A673 (cell line): ENCODE results near the gene MTTP. TPM values are rescaled to one million over a fixed set of nuclear protein-coding genes. Genes with fewer than 3 reads are reported as not detected.

Experiments
- BruUV-seq: library from RNA; stranded (reverse); fragments of 400-500 nt; replicated peaks from 2 replicates; lab custom pipeline; 2021; lab: Mats Ljungman, UMichigan
- CTCF ChIA-PET: fragments of 300-600 bp; sonication (Branson Sonifier 250); formaldehyde crosslinking; loops from one replicate; lab custom pipeline; 2022; ENCODE audit warnings: antibody characterized with exemption; lab: Charles Lee
- POLR2A ChIA-PET: fragments of 300-600 bp; sonication (Branson Sonifier 250); formaldehyde crosslinking; loops from one replicate; lab custom pipeline; 2022; ENCODE audit warnings: antibody characterized with exemption; ENCODE audit not compliant: low non-redundant PET; lab: Charles Lee
- DNase-seq: peaks from one replicate; pipeline ENCODE4 v3.0.0-alpha.2; 2015; ENCODE audit warnings: low spot score
- H3K27ac ChIP-seq: fragments of 200-600 bp; sonication (generic); 2 replicates; pipeline ENCODE4 v1.5.1; 2016; ENCODE audit warnings: mixed run types, low read depth, mild to moderate bottlenecking, mixed read lengths, antibody characterized with exemption, low read length; ENCODE audit not compliant: poor library complexity, severe bottlenecking
- H3K27me3 ChIP-seq: fragments of 200-600 bp; sonication (generic); replicated peaks from 2 replicates; pipeline ENCODE4 v1.6.1; 2017; ENCODE audit warnings: mixed run types, low read depth, mild to moderate bottlenecking, mixed read lengths, antibody characterized with exemption, low read length; ENCODE audit not compliant: insufficient read depth, poor library complexity
- H3K36me3 ChIP-seq: fragments of 200-600 bp; sonication (generic); 2 replicates; pipeline ENCODE4 v1.6.1; 2016; ENCODE audit warnings: mixed run types, mild to moderate bottlenecking, mixed read lengths, antibody characterized with exemption, low read length; ENCODE audit not compliant: insufficient read depth, poor library complexity, severe bottlenecking
- H3K4me1 ChIP-seq: fragments of 200-600 bp; sonication (generic); 2 replicates; pipeline ENCODE4 v1.6.1; 2017; ENCODE audit warnings: mixed run types, mild to moderate bottlenecking, mixed read lengths, antibody characterized with exemption, low read length; ENCODE audit not compliant: insufficient read depth, poor library complexity, severe bottlenecking
- H3K4me3 ChIP-seq: fragments of 200-600 bp; sonication (generic); 2 replicates; pipeline ENCODE4 v1.5.1; 2016; ENCODE audit warnings: low read depth, mixed run types, mild to moderate bottlenecking, mixed read lengths, low read length; ENCODE audit not compliant: poor library complexity, severe bottlenecking
- H3K9me3 ChIP-seq: fragments of 200-600 bp; sonication (generic); 2 replicates; pipeline ENCODE4 v1.6.1; 2016; ENCODE audit warnings: mixed run types, low read depth, mild to moderate bottlenecking, mixed read lengths, antibody characterized with exemption, low read length; ENCODE audit not compliant: poor library complexity, severe bottlenecking
- EZH2 ChIP-seq: fragments of 200-600 bp; sonication (generic); IDR thresholded peaks from 2 replicates; pipeline ENCODE4 v1.6.1; 2017; ENCODE audit warnings: borderline replicate concordance, low read depth, mild to moderate bottlenecking, mixed read lengths, antibody characterized with exemption, low read length; ENCODE audit not compliant: poor library complexity, severe bottlenecking
- intact Hi-C: fragments of 100-400 bp; cut with micrococcal nuclease; formaldehyde crosslinking; loops from one replicate; pipeline ENCODE4 v1.10.0; 2022; ENCODE audit not compliant: unreplicated experiment
- total RNA-seq: library from RNA; stranded (reverse); gene quantifications from 2 replicates; pipeline ENCODE4 v1.2.3, GENCODE V29; 2021
- TF ChIP-seq, protein P1 (sequence below): fragments of 300-800, 200-600 bp; sonication (generic); conservative IDR thresholded peaks from 2 replicates; pipeline ENCODE4 v1.5.1; 2017; ENCODE audit warnings: low read depth, mild to moderate bottlenecking, antibody characterized with exemption, low read length, moderate library complexity, mixed read lengths

Gene MTTP
- total RNA-seq, 1 experiment from 2014 or later, result not detected

- no TSS peak for BruUV-seq
- Histone ChIP-seq H3K9me3 (no peaks in the 10 kb centered on the region), H3K4me1 (no peaks in the 10 kb centered on the region), H3K36me3 (no peaks in the 10 kb centered on the region), H3K4me3 (no peak overlapping the region), H3K27me3 (peaks cover 38% of the 10 kb centered on the region), H3K27ac (no peak overlapping the region)
- ChIA-PET POLR2A (no interaction called here), CTCF (no interaction called here)
- no peak for TF ChIP-seq EZH2
- TF ChIP-seq, protein P1, sequence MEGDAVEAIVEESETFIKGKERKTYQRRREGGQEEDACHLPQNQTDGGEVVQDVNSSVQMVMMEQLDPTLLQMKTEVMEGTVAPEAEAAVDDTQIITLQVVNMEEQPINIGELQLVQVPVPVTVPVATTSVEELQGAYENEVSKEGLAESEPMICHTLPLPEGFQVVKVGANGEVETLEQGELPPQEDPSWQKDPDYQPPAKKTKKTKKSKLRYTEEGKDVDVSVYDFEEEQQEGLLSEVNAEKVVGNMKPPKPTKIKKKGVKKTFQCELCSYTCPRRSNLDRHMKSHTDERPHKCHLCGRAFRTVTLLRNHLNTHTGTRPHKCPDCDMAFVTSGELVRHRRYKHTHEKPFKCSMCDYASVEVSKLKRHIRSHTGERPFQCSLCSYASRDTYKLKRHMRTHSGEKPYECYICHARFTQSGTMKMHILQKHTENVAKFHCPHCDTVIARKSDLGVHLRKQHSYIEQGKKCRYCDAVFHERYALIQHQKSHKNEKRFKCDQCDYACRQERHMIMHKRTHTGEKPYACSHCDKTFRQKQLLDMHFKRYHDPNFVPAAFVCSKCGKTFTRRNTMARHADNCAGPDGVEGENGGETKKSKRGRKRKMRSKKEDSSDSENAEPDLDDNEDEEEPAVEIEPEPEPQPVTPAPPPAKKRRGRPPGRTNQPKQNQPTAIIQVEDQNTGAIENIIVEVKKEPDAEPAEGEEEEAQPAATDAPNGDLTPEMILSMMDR, result no peak
- intact Hi-C loops, result no loop called here
- DNase-seq, result no peak
Measured at GRCh38 chr4:99658666-99659065, 84.0 kb downstream of the MTTP start.

GRCh38 chr4:99661907-99662306 lies 87.3 kb downstream of the MTTP start:
- Histone ChIP-seq H3K4me3 (no peak overlapping the region), H3K9me3 (no peaks in the 10 kb centered on the region), H3K27ac (no peak overlapping the region), H3K4me1 (no peaks in the 10 kb centered on the region), H3K27me3 (peaks cover 56% of the 10 kb centered on the region), H3K36me3 (no peaks in the 10 kb centered on the region)
- intact Hi-C loops, result no loop called here
- POLR2A ChIA-PET, result no interaction called here
- no TSS peak for BruUV-seq
- no peak for TF ChIP-seq EZH2
- DNase-seq, result no peak
- CTCF ChIA-PET, result no interaction called here

GRCh38 chr4:99664716-99665115 lies 90.1 kb downstream of the MTTP start:
- Histone ChIP-seq H3K4me3 (no peak overlapping the region), H3K27me3 (peaks cover 38% of the 10 kb centered on the region), H3K27ac (no peak overlapping the region), H3K36me3 (no peaks in the 10 kb centered on the region), H3K4me1 (no peaks in the 10 kb centered on the region), H3K9me3 (no peaks in the 10 kb centered on the region)
- TF ChIP-seq, protein P1, result no peak
- no peak for TF ChIP-seq EZH2
- BruUV-seq, result no TSS peak
- intact Hi-C loops, result no loop called here
- ChIA-PET CTCF (no interaction called here), POLR2A (no interaction called here)
- no peak for DNase-seq

DNA sequence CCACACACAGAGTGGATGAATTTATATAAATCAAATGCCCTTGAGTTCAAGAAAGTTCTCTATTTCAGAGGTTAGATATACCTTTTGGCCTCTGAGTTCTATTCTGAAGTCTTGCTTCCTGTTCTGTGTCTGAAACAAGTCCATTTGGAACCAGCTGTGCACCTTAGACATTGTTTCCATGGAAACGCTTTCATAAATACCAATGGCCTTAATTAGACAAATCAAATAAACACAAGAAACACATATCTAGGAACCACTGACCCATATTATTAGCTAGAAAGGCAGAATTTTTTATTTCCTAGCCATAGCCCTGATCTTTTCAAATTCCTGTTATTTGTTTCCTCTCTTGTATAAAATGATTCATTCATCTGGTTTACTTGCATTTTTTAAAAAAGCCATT lies 91.4 kb downstream of the MTTP start:
- CTCF ChIA-PET, result no interaction called here
- DNase-seq, result no peak
- POLR2A ChIA-PET, result no interaction called here
- H3K27ac ChIP-seq, result no peak overlapping the region
- no TSS peak for BruUV-seq
- H3K4me3 ChIP-seq, result no peak overlapping the region
- no peaks in the 10 kb centered on the region for H3K9me3 ChIP-seq
- H3K36me3 ChIP-seq, result no peaks in the 10 kb centered on the region
- intact Hi-C loops, result no loop called here
- no peaks in the 10 kb centered on the region for H3K4me1 ChIP-seq
- no peak for TF ChIP-seq EZH2
- TF ChIP-seq, protein P1, result no peak
- peaks cover 37% of the 10 kb centered on the region for H3K27me3 ChIP-seq
